Body of pancreas (tissue), 4 donors: Measurements from ENCODE around the gene SLC1A4.

Experiments
- POLR2A ChIP-seq, 3 donors: fragments of 450-650 bp; IDR thresholded peaks; one replicate each; pipeline ENCODE4 v1.6.1; 2016; ENCODE audit warnings: antibody characterized with exemption in 3 of 3, mild to moderate bottlenecking in 2 of 3
- TF ChIP-seq, protein P1 (sequence below), 7 experiments: fragments of 450-650 bp in 4 of 7; fragments of 200-600 bp in 3 of 7; sonication (generic) in 3 of 7; IDR thresholded peaks; one replicate each; pipeline ENCODE4 v1.5.1; 2016 to 2019; ENCODE audit warnings: antibody characterized with exemption in 7 of 7

DNA sequence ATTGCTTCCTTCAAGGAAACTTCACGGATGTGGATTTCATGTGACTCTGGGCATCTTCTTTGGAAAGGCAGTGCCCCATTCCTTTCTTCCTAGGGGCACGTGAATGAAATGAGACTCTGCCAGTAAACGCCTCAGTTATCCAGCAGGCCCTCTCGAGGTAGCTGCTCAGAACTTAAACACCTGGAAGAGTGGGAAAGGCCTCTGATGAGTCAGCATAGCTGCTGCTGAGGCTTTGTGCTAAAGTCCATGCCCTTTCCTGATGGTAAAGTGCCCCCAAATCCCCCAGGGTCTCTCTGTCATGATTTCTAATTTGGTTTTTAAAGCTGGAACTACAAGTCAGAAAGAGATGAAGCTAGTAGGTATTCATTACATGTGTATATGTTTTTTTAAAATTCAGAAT is 3.8 kb downstream of the SLC1A4 start:
- TF ChIP-seq POLR2A (IDR thresholded peaks at IDR 0.05), result peak in 1 of 3 donors; percentile 9
- TF ChIP-seq, protein P1, sequence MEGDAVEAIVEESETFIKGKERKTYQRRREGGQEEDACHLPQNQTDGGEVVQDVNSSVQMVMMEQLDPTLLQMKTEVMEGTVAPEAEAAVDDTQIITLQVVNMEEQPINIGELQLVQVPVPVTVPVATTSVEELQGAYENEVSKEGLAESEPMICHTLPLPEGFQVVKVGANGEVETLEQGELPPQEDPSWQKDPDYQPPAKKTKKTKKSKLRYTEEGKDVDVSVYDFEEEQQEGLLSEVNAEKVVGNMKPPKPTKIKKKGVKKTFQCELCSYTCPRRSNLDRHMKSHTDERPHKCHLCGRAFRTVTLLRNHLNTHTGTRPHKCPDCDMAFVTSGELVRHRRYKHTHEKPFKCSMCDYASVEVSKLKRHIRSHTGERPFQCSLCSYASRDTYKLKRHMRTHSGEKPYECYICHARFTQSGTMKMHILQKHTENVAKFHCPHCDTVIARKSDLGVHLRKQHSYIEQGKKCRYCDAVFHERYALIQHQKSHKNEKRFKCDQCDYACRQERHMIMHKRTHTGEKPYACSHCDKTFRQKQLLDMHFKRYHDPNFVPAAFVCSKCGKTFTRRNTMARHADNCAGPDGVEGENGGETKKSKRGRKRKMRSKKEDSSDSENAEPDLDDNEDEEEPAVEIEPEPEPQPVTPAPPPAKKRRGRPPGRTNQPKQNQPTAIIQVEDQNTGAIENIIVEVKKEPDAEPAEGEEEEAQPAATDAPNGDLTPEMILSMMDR (IDR thresholded peaks at IDR 0.05), result no peak
